ENCODE measurements around the gene SMARCD1.

SMARCD1 gene

DNA sequence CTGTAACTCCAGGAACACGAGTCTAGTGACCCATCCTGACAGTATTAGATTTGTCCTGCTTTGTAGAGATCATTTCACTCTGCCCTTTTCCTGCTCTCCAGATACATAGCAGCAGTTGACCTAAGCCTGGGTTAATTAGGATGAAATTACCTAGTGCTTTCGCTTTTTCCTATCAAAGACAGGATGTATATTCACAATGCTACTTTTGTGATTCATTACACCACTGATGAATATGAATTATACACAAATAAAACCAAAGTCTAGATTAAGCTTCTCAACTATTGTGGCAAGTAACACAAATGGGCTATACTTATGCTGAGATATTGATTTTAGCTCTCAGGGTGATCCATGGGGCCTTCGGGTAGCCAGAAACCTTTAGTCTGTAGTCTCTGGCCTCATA lies 64.2 kb downstream of the SMARCD1 start:
- TF ChIP-seq, protein P1, sequence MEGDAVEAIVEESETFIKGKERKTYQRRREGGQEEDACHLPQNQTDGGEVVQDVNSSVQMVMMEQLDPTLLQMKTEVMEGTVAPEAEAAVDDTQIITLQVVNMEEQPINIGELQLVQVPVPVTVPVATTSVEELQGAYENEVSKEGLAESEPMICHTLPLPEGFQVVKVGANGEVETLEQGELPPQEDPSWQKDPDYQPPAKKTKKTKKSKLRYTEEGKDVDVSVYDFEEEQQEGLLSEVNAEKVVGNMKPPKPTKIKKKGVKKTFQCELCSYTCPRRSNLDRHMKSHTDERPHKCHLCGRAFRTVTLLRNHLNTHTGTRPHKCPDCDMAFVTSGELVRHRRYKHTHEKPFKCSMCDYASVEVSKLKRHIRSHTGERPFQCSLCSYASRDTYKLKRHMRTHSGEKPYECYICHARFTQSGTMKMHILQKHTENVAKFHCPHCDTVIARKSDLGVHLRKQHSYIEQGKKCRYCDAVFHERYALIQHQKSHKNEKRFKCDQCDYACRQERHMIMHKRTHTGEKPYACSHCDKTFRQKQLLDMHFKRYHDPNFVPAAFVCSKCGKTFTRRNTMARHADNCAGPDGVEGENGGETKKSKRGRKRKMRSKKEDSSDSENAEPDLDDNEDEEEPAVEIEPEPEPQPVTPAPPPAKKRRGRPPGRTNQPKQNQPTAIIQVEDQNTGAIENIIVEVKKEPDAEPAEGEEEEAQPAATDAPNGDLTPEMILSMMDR (IDR thresholded peaks at IDR 0.05; ENCODE audit: poor library complexity, severe bottlenecking): no peak
- H3K4me3 ChIP-seq (ENCODE audit: severe bottlenecking): no peak overlapping the region

More for the DNA sequence above, 64.2 kb downstream of the SMARCD1 start:
- Histone ChIP-seq H3K27ac (ENCODE audit: poor library complexity, severe bottlenecking) (no peak overlapping the region), H3K27me3 (ENCODE audit: insufficient read depth, poor library complexity, severe bottlenecking) (no peaks in the 10 kb centered on the region), H3K4me1 (ENCODE audit: insufficient read depth, poor library complexity, severe bottlenecking) (no peaks in the 10 kb centered on the region), H3K36me3 (ENCODE audit: low read depth) (peaks cover 11% of the 10 kb centered on the region), H3K9me3 (ENCODE audit: severe bottlenecking) (no peaks in the 10 kb centered on the region)
- DNase-seq (ENCODE audit: low spot score): no peak
- ATAC-seq (ENCODE audit: low read depth): no peak
